ENCODE data around the gene SFRP2.

- TF ChIP-seq CTCF (IDR thresholded peaks at IDR 0.05 in 4 of 5, conservative IDR thresholded peaks at IDR 0.05 in 1 of 5) (no peak), POLR2A (IDR thresholded peaks at IDR 0.05) (no peak)
Observed at GRCh38 chr4:153741541-153741940, 47.3 kb downstream of the SFRP2 start.
